OCI-LY3 (cell line): ENCODE measurements around the gene CBX4.

Experiments
- CTCF ChIP-seq: fragments of 200-600, 300-600 bp; sonication (generic); IDR thresholded peaks from 2 replicates; pipeline ENCODE4 v1.5.1; 2014; ENCODE audit warnings: antibody characterized with exemption, low read length, low read depth
- EZH2phosphoT487 ChIP-seq: fragments of 200-600 bp; shearing (Covaris generic); IDR thresholded peaks from 2 replicates; pipeline ENCODE4 v1.6.1; 2018; ENCODE audit warnings: antibody characterized with exemption, mixed run types, low read depth

DNA sequence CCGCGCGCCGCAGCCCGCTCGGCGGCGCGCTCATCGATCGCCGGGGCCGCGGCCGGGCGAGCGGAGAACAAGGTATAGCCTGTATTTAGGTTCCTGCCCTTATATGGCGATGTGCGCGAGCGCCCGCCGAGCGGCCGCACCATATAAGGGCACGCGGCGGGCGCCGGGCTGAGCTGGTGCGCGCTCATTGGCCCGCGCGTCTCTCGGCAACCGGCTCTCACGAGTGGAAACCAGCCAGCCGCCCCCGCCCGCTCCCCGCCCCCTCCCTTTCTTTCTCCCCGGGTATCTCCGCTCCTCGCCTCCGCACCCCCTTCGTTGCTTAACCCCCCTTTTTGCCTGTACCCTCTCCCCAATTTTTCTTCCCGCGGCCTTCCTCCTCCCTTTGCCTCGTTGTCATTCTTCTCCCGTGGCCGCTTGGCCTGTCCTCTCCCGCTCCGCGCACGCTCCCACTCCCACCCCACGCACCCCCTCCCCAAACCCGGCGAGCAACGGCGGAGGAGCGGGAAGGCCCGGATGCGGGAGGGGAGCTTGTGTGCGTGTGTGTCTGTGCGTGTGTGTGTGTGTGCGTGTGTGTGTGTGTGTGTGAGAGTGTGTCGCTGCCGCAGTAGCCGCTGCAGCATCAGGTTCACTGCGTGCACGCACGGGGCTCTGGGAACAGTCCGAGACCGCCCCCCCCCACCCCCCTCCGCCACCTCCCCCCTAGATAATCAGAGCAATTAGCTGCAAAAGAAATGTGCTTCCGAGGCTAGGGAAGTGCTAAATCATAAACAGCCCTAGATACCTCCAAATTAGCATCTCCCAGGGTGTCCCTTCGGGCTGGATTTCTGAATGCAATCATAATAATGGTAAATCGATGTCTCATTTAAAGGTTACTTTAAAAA is 28.9 kb downstream of the CBX4 start:
- no peak for TF ChIP-seq CTCF
- TF ChIP-seq EZH2phosphoT487 = no peak
